Measurements from ENCODE around the gene EXOC4.

- TF ChIP-seq POLR2A (IDR thresholded peaks at IDR 0.05) (no peak), CTCF (IDR thresholded peaks at IDR 0.05 in 4 of 5, conservative IDR thresholded peaks at IDR 0.05 in 1 of 5) (no peak)
Observed at GRCh38 chr7:133699386-133699785, 446.5 kb downstream of the EXOC4 start.

All from gastrocnemius medialis (tissue), 4 donors.